Measurements from ENCODE around the gene ZNF488. TPM values are rescaled to one million over a fixed set of nuclear protein-coding genes. Genes with fewer than 3 reads are reported as not detected.

Gene ZNF488
- total and polyA plus RNA-seq, 10 of the 15 experiments (the other 5 are each of a cell fraction or from before 2014, with no cell fraction given) = not detected

DNA sequence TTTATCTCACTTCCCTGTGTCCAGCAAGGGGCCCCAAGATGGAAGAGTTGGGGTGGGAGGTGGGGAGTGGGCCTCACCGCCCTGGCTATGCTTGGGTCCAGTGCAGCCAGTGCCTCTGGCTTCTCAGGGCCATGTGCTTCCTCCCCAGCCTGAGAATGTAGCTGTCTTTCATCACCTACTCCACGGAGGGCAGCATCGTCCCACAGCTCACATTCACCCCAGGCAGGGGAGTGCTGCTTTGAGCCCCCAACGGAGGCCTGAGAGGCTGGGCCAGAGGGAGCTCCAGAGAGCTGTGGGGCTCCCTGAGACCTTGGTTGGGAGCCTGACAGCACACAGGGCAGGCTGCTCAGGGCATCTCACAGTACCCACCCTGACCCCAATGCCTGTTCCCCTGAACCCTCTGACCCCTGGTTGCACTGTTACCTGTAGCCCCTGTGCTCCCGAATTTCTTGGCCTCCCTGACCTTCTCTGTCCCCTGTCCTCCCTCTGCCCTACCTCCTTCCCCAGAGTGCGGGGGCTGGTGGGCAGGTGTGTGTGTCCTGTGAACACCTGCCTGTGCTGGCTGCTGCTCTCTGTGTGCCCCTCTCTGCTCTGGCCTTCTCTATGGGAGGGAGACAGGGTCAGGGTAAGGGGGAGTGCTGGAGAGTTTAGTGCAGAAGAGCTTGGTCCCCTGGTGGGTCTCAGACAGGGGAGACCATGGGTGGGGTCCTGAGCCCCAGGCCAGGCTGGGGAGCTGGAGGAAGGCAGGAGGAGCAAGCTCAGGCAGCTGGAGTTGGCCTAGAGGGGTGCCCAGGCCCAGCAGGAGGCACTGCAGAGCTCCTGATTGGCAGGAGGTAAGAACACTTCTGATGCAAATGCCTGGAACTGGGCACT lies 19.6 kb upstream of the ZNF488 start:
- no peak overlapping the region for H3K9ac ChIP-seq (ENCODE audit: control insufficient read depth, insufficient read depth, low read length)
- H3K4me2 ChIP-seq (ENCODE audit: control insufficient read depth, insufficient read depth) = no peak overlapping the region
- RAD21 ChIA-PET (ENCODE audit: unreplicated experiment) = no interaction called here
- FAIRE-seq = no peak
- SMC1A ChIA-PET (ENCODE audit: uncharacterized antibody, unreplicated experiment) = no interaction called here
- CTCF ChIA-PET = interaction anchor here (0.7 kb wide), 1 partner anchor 111 kb away, joined by 4 read pairs; no protein-coding TSS in a partner anchor
- BruUV-seq (replicated peaks) = no TSS peak
- in situ Hi-C loops (cut with MboI) = no loop called here
- no peaks in the 10 kb centered on the region for H3K4me1 ChIP-seq (ENCODE audit: control insufficient read depth, insufficient read depth, low read length)
- no peaks in the 10 kb centered on the region for H4K20me1 ChIP-seq (ENCODE audit: control insufficient read depth, insufficient read depth)
- H3K79me2 ChIP-seq (ENCODE audit: control insufficient read depth, insufficient read depth, low read length) = no peaks in the 10 kb centered on the region
- TF ChIP-seq, protein P1, sequence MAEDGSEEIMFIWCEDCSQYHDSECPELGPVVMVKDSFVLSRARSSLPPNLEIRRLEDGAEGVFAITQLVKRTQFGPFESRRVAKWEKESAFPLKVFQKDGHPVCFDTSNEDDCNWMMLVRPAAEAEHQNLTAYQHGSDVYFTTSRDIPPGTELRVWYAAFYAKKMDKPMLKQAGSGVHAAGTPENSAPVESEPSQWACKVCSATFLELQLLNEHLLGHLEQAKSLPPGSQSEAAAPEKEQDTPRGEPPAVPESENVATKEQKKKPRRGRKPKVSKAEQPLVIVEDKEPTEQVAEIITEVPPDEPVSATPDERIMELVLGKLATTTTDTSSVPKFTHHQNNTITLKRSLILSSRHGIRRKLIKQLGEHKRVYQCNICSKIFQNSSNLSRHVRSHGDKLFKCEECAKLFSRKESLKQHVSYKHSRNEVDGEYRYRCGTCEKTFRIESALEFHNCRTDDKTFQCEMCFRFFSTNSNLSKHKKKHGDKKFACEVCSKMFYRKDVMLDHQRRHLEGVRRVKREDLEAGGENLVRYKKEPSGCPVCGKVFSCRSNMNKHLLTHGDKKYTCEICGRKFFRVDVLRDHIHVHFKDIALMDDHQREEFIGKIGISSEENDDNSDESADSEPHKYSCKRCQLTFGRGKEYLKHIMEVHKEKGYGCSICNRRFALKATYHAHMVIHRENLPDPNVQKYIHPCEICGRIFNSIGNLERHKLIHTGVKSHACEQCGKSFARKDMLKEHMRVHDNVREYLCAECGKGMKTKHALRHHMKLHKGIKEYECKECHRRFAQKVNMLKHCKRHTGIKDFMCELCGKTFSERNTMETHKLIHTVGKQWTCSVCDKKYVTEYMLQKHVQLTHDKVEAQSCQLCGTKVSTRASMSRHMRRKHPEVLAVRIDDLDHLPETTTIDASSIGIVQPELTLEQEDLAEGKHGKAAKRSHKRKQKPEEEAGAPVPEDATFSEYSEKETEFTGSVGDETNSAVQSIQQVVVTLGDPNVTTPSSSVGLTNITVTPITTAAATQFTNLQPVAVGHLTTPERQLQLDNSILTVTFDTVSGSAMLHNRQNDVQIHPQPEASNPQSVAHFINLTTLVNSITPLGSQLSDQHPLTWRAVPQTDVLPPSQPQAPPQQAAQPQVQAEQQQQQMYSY (CRISPR knock-in tag; IDR thresholded peaks at IDR 0.05) = no peak
- 0 out of 6 replicates have a peak, but pooled peaks of 1 of the 3 experiments have one; percentile 4 for TF ChIP-seq CTCF (IDR thresholded peaks at IDR 0.05 in 2 of 3, conservative IDR thresholded peaks at IDR 0.05 in 1 of 3; ENCODE audit: control insufficient read depth in 2 of 3, extremely low read depth in 1 of 3, insufficient read depth in 1 of 3, low read depth in 3 of 3, low read length in 3 of 3)
- no peak overlapping the region for H3K4me3 ChIP-seq
- 0% methylated on average over 6 of the region's 6 CpGs for WGBS (ENCODE audit: insufficient coverage, insufficient replicate concordance, low lambda C conversion rate, missing lambda C conversion rate)
- ATAC-seq = no peak
- no peak for DNase-seq (ENCODE audit: low read depth, low spot score)
- no peaks in the 10 kb centered on the region; a peak in 1 of 4 replicates for H3K27me3 ChIP-seq (replicated peaks in 1 of 2; ENCODE audit: control insufficient read depth in 2 of 2, insufficient read depth in 2 of 2, low read length in 1 of 2)
- H3K36me3 ChIP-seq (ENCODE audit: control insufficient read depth in 2 of 2, insufficient read depth in 2 of 2, low read length in 1 of 2) = no peaks in the 10 kb centered on the region
- intact Hi-C loops (cut with micrococcal nuclease; ENCODE audit: unreplicated experiment) = no loop called here
- H2AFZ ChIP-seq (ENCODE audit: control insufficient read depth, low read depth, low read length) = no peak overlapping the region
- POLR2A ChIA-PET = no interaction called here
- H3K9me3 ChIP-seq (replicated peaks; ENCODE audit: control insufficient read depth, insufficient read depth, low read length) = no peaks in the 10 kb centered on the region
- no peak overlapping the region for H3K27ac ChIP-seq (ENCODE audit: control insufficient read depth, insufficient read depth)
